ENCODE results near the gene BHLHE41. TPM values are rescaled to one million over a fixed set of nuclear protein-coding genes. Genes with fewer than 3 reads are reported as not detected.

Gene BHLHE41
- total RNA-seq, 1 experiment from 2014 or later: 7.6 TPM

GRCh38 chr12:26080911-26081310 is 43.9 kb downstream of the BHLHE41 start (continued):
- no peak for TF ChIP-seq PRDM15 (CRISPR knock-in tag; IDR thresholded peaks at IDR 0.05)
- TF ChIP-seq ZSCAN18 (CRISPR knock-in tag; IDR thresholded peaks at IDR 0.05): no peak
- TF ChIP-seq, protein P1, sequence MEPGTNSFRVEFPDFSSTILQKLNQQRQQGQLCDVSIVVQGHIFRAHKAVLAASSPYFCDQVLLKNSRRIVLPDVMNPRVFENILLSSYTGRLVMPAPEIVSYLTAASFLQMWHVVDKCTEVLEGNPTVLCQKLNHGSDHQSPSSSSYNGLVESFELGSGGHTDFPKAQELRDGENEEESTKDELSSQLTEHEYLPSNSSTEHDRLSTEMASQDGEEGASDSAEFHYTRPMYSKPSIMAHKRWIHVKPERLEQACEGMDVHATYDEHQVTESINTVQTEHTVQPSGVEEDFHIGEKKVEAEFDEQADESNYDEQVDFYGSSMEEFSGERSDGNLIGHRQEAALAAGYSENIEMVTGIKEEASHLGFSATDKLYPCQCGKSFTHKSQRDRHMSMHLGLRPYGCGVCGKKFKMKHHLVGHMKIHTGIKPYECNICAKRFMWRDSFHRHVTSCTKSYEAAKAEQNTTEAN (CRISPR knock-in tag; IDR thresholded peaks at IDR 0.05): no peak
- TF ChIP-seq ZNF425 (CRISPR knock-in tag; conservative IDR thresholded peaks at IDR 0.05): no peak
- TF ChIP-seq JUN (CRISPR knock-in tag; IDR thresholded peaks at IDR 0.05): no peak
- no peak for TF ChIP-seq USF2 (CRISPR knock-in tag; IDR thresholded peaks at IDR 0.05)

GRCh38 chr12:26077915-26078702 is 46.7 kb downstream of the BHLHE41 start:
- ATAC-seq (no peak), DNase-seq (ENCODE audit: low spot score) (no peak)
- Mint-ChIP-seq H3K4me3 (no peak overlapping the region), H3K27ac (no peak overlapping the region), H3K36me3 (peaks cover 16% of the 10 kb centered on the region), H3K27me3 (ENCODE audit: low read depth) (no peaks in the 10 kb centered on the region), H3K9me3 (peaks cover 24% of the 10 kb centered on the region), H3K4me1 (no peaks in the 10 kb centered on the region)
- CTCF ChIA-PET: no interaction called here
- TF ChIP-seq ATF1 (CRISPR knock-in tag; IDR thresholded peaks at IDR 0.05) (no peak), NR2C2 (CRISPR knock-in tag; IDR thresholded peaks at IDR 0.05) (no peak)
- POLR2A ChIA-PET: no interaction called here

Other genes starting within 250 kb of the BHLHE41 start
- 40.2 to 48.6 TPM (median 42.3 TPM) in 3 replicates for gene RASSF8, start 166.4 kb downstream of the BHLHE41 start, total RNA-seq (2021)
- 1.8 to 2.5 TPM (median 1.9 TPM) in 3 replicates for gene SSPN, start 70.5 kb upstream of the BHLHE41 start, total RNA-seq (2021)

Data from WTC11 (cell line).